ENCODE results near the gene TPK1.

The TPK1 gene

DNA sequence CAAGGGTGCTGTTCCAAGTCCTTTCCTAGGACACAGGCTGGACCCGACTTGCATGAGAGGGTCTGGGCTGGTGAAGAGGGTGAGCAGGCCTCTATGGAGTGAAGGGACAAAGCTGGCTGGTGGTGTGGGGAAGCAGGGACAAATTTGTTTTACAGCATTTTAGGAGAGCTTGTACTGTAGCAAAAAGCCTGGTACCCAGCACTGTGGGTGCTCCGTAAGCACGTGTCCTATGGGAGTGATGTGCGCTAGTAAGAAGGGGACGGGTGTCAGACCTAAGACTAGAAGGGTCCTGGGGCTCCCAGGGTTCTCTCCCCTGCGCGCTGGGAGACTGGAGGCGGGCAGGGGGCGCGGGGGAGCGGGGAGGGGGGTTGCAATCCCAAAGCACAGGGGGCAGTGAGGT lies 432.8 kb downstream of the TPK1 start:
- H3K36me3 ChIP-seq (ENCODE audit: control insufficient read depth in 2 of 2, insufficient read depth in 2 of 2, low read length in 2 of 2): no peaks in the 10 kb centered on the region
- peaks cover 5% of the 10 kb centered on the region for H3K4me1 ChIP-seq (ENCODE audit: control insufficient read depth, insufficient read depth, low read length)
- no peaks in the 10 kb centered on the region for H3K27me3 ChIP-seq (ENCODE audit: control insufficient read depth in 1 of 2, insufficient read depth in 2 of 2, low read length in 2 of 2)
- no peak overlapping the region for H3K4me3 ChIP-seq (ENCODE audit: low read length in 2 of 2)
- H3K27ac ChIP-seq (ENCODE audit: low read length): no peak overlapping the region
- no peak overlapping the region for H3K9ac ChIP-seq (ENCODE audit: low read length in 2 of 2)
- H3K9me3 ChIP-seq (ENCODE audit: control insufficient read depth in 2 of 2, low read length in 2 of 2): no peaks in the 10 kb centered on the region

Measured in stomach smooth muscle (tissue), 2 donors.